ENCODE measurements around the gene DPF3.

DNA sequence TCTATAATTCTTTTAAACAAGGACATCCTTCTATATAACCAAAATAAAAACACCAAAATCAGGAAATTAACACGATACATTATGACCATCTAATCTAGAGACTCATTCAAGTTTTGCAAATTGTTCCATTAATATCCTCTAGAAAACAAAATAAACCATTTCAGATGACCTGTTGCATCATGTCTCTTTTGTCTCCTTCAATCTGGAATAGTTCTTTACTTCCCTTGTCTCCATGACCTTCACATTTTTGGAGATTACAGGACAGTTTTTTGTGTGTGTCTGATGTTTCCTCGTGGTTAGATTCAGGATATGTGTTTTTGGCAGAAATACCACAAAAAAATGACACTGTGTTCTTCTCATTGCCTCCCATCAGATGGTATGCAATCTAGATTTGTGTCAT is 19.9 kb upstream of the DPF3 start:
- TF ChIP-seq, protein P1, sequence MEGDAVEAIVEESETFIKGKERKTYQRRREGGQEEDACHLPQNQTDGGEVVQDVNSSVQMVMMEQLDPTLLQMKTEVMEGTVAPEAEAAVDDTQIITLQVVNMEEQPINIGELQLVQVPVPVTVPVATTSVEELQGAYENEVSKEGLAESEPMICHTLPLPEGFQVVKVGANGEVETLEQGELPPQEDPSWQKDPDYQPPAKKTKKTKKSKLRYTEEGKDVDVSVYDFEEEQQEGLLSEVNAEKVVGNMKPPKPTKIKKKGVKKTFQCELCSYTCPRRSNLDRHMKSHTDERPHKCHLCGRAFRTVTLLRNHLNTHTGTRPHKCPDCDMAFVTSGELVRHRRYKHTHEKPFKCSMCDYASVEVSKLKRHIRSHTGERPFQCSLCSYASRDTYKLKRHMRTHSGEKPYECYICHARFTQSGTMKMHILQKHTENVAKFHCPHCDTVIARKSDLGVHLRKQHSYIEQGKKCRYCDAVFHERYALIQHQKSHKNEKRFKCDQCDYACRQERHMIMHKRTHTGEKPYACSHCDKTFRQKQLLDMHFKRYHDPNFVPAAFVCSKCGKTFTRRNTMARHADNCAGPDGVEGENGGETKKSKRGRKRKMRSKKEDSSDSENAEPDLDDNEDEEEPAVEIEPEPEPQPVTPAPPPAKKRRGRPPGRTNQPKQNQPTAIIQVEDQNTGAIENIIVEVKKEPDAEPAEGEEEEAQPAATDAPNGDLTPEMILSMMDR (IDR thresholded peaks at IDR 0.05): no peak
- TF ChIP-seq, protein P2, sequence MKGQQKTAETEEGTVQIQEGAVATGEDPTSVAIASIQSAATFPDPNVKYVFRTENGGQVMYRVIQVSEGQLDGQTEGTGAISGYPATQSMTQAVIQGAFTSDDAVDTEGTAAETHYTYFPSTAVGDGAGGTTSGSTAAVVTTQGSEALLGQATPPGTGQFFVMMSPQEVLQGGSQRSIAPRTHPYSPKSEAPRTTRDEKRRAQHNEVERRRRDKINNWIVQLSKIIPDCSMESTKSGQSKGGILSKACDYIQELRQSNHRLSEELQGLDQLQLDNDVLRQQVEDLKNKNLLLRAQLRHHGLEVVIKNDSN (CRISPR knock-in tag; IDR thresholded peaks at IDR 0.05): no peak
